HG02852 (cell line): ENCODE data around the gene AK3.

Experiments used
- ATAC-seq: cut with Tn5 transposase; IDR thresholded peaks from one replicate; pipeline ENCODE4 v1.9.1; 2021; ENCODE audit warnings: mild to moderate bottlenecking, moderate library complexity; ENCODE audit not compliant: unreplicated experiment

Gene AK3

GRCh38 chr9:4709380-4709779 lies 31.6 kb downstream of the AK3 start:
- ATAC-seq, result no peak

DNA sequence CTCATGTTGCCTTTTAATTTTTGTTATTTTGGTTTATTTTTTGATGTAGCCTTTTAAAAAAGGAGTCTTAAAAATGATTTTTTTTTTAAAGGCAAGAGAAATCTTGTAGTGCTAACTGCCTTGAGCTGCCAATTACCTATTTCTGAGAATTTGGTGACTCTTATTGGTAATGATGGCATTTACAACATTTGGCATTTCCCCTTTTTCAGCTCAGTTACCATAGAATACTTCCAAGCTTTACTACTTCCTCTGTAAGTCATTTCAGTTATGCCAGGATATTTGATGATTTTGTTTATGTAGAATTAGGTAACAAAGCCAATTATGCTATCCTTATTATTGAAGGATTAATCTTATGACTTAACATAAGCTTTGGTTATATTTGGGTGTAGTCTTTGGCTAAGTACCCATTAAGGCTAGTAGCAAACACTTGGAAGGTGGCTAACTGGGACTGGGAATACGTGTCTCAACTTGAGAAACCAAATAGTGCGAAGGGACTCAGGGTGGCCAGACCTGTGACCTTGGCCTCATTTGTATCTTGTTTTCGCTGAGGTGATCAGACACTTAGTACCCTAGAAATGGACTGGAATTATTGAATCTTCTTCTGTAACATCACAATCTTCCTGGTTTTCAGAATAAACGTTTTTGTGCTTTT lies 33.9 kb downstream of the AK3 start:
- ATAC-seq, result no peak

DNA sequence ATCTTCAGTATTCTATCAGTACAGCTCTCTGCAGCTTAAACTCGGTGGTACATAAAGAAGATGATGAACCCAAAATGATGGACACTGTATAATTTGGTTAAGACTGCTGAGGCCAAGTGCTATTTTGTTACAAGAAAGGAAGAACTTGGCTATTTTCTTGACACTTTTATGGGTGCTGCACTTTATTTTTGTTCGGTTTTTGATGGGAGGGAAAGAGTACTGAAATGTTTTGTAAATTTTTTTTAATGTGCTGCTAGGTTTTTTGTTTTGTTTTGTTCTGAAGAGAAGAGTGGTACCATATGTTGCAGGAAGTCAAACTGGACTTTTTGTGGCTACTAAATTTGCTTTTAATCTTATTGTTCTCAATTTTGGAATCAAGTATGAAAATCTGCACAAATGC lies 35.0 kb downstream of the AK3 start:
- no peak for ATAC-seq

DNA sequence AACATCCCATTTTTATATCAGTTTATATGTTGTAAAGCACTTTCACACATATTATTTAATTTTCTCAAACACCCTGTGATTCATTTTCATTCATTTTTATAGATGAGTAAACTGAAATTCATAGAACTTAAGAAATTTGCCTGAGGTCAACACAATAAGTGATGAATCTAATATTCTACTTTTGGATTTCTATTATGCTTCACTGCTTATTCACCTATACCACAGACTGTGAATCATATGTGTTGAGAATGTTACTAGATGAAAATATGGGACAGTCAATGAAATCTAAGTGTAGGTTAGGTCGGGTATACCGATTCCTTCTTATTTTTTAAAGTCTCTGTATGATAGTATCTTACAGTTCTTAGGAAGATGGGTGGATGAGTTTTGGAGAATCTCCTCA lies 36.9 kb downstream of the AK3 start:
- ATAC-seq, result no peak

GRCh38 chr9:4701526-4701925 lies 39.5 kb downstream of the AK3 start:
- no peak for ATAC-seq

GRCh38 chr9:4700932-4701331 lies 40.1 kb downstream of the AK3 start:
- no peak for ATAC-seq

DNA sequence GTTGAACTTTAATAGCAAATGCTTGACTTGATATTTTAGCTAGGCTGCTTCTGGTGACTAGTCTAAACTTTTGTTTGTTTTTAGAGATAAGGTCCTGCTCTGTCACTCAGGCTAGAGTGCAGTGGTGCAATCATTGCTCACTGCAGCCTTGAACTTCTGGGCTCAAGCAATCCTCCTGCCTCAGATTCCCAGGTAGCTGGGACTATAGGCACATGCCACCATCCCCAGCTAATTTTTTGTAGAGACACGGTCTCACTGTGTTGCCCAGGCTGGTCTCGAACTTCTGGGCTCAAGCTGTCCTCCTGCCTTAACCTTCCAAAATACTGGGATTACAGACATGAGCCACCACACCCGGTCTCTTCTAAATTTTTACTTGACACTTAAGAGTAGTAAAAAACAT lies 40.9 kb downstream of the AK3 start:
- ATAC-seq, result no peak

GRCh38 chr9:4691795-4692194 lies 49.2 kb downstream of the AK3 start:
- ATAC-seq, result no peak

GRCh38 chr9:4690144-4690543 lies 50.9 kb downstream of the AK3 start:
- peak; percentile 49 for ATAC-seq

DNA sequence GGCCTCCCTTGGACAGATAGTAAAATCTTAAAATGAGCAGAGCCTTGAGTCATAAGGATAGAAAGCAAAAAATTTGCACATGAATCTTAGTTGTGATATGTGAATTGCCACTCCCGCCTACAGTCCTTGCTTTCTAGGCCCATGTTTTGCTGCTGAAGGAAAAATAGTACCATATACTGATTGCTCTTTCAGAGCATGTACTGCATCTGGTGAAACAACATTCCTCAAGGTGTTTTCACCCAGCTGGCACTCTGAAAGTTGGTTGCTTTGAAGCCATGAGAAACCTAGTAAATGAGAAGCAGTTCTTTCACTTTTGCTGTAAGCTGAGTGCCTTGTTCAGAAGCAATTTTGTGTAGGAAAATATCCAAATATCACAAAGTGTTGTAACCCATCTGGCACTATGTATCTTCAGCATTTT lies 51.3 kb downstream of the AK3 start:
- peak; percentile 65 for ATAC-seq

DNA sequence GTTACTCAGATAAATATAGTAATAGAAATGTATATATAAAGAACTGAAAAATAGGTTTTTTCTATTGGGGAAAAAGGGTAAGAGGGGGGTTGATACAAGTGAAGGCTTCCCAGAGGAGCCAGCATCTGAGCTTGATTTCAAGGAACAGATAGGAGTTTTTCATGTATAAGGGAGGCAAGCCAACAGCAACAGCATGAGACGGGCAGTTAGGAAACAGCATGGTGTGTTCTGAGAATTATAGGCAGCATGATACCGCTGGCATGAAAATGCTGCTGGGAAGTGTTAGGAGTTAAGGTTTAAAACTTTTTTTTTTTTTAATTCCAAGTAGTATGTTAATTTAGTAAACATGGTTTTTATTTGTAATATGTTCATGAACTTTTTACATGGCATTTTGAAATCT lies 52.0 kb downstream of the AK3 start:
- ATAC-seq, result no peak

GRCh38 chr9:4686584-4686983 lies 54.4 kb downstream of the AK3 start:
- ATAC-seq, result no peak

GRCh38 chr9:4686112-4686511 lies 54.9 kb downstream of the AK3 start:
- ATAC-seq, result peak; percentile 38

GRCh38 chr9:4684820-4685219 lies 56.2 kb downstream of the AK3 start:
- ATAC-seq, result no peak

DNA sequence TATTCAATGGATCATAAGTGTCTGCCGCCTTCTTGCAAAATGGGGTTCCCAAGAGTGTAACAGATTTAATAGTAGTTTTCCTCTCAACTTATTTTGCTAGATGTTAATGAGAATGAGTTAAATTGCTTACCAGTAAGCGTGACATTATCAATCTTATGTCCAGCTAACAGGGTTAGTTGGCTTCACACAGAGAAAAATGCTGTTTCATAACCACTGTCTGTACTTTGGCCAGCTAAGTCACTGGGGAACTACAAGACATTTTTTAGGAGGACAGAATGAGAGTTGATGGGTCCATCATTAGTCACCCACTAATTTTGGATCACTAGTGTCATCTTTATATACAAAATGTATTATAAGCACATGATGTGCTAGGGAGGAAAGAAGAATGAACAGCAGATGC lies 60.3 kb downstream of the AK3 start:
- ATAC-seq, result no peak

DNA sequence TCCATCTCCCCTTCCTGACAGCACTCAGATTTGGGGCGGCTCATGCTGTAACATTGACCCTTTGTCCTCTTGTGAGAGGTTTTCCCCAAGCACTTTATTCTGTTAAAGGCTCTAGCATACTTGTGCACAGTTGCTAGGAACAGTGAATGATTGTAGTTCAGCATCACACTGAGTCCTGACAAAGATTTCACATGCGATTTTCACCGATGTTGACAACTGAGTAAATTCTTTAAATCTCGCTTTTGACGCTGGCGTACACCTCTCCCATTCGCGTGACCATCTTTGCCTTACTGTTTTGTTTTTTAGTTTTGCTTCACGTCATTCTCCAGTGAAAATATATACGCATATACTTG lies 60.9 kb downstream of the AK3 start:
- ATAC-seq, result peak; percentile 4

GRCh38 chr9:4679268-4680172 lies 61.5 kb downstream of the AK3 start, which contains the start of gene CDC37L1:
CDC37L1 (plus strand) TSS chr9:4679569; CDS start chr9:4679768, 199 bp downstream.
- peak; percentile 97 for ATAC-seq

DNA sequence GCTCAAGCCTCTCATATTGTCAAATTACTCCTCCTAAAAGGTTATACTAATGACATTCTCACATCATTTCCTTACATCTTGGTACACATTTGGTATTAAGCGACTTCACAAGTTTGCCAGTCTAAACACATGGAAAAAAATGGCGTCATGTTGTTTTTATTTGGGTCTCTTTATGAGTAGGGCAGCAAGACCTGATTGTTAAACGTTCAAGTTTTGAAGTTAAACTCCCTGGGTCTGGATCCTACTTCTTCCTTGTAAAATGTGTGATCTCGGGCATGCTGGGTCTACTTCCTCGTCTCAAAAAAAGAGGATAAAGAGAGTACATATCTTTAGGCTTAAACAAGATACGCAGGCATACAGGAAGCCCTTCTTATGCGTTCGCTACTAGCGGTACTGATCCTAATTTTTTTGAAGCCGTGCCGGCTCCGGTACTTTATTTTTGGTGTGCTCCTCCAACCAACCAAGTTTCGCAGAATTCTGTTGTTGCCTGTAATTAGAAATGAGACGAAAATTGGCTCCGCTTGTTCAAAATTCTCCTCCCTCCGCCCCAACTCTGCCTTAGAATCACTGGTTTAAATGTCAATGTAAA lies 62.2 kb downstream of the AK3 start:
- peak; percentile 2 for ATAC-seq

GRCh38 chr9:4677392-4677791 lies 63.6 kb downstream of the AK3 start:
- ATAC-seq, result no peak

GRCh38 chr9:4674783-4675182 lies 66.2 kb downstream of the AK3 start:
- ATAC-seq, result no peak

GRCh38 chr9:4671737-4672136 lies 69.3 kb downstream of the AK3 start:
- no peak for ATAC-seq

- no peak for ATAC-seq
Measured at GRCh38 chr9:4670591-4670990, 70.4 kb downstream of the AK3 start.
